ENCODE measurements around the gene LYRM9. TPM values are rescaled to one million over a fixed set of nuclear protein-coding genes. Genes with fewer than 3 reads are reported as not detected.

LYRM9 gene
- total and polyA plus RNA-seq, 2 of the 8 experiments (the other 6 are each of a cell fraction or from before 2014, with no cell fraction given): 4.3 to 5.2 TPM

DNA sequence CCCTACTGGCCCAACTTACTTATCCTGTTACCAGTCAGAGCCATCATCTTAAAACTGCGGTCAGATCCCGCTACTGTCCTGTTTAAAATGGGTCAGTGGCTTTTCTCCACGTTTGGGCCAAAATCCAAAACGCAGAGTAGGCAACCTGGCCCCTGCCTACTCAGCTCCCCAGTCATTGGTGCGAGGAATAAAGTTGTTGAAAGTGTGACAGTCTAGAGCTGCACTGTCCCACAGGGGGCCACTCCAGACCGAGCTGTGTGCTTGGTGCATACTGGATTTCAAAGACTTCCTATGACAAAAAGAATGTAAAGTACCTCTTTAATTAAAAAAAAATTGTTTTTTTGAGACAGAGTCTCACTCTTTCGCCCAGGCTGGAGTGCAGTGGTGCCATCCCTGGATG lies 21.2 kb upstream of the LYRM9 start:
- no peak overlapping the region for H3K56ac ChIP-seq (replicated peaks; ENCODE audit: insufficient read length, low read depth, low read length)

More for the DNA sequence above, 21.2 kb upstream of the LYRM9 start:
- Histone ChIP-seq H3K36me3 (ENCODE audit: control insufficient read depth in 2 of 4, insufficient read depth in 4 of 4, low read length in 3 of 4) (no peaks in the 10 kb centered on the region), H3K4me3 (ENCODE audit: extremely low read depth in 1 of 4, insufficient read depth in 2 of 4, low read depth in 3 of 4, low read length in 4 of 4) (no peak overlapping the region), H2BK120ac (replicated peaks; ENCODE audit: low read depth, low read length) (no peak overlapping the region), H4K20me1 (replicated peaks in 1 of 2; ENCODE audit: control insufficient read depth in 1 of 2, insufficient read depth in 2 of 2, low read length in 2 of 2) (peaks cover 2 to 3% of the 10 kb centered on the region in 2 experiments), H3K14ac (ENCODE audit: insufficient read length) (no peak overlapping the region), H3K79me1 (ENCODE audit: low read depth, low read length) (no peaks in the 10 kb centered on the region), H3K27ac (ENCODE audit: low read depth, low read length) (no peak overlapping the region), H3K4me2 (ENCODE audit: insufficient read depth in 1 of 2, low read depth in 2 of 2, low read length in 2 of 2) (no peak overlapping the region), H2BK20ac (ENCODE audit: low read length) (no peak overlapping the region), H2AK5ac (ENCODE audit: low read depth, low read length) (no peak overlapping the region), H2AFZ (ENCODE audit: low read length) (no peak overlapping the region), H3K23me2 (ENCODE audit: low read depth, low read length) (no peaks in the 10 kb centered on the region; the same call in 1 of the 2 replicates), H2BK5ac (ENCODE audit: low read depth, low read length) (no peak overlapping the region), H4K8ac (ENCODE audit: extremely low read depth, insufficient read depth, low read length) (no peak overlapping the region), H3K4me1 (replicated peaks in 1 of 4; ENCODE audit: control insufficient read depth in 3 of 4, insufficient read depth in 4 of 4, low read length in 3 of 4) (peaks cover 1 to 12% (median 8%) of the 10 kb centered on the region in 4 experiments; a peak in 3 of 7 replicates), H3K27me3 (replicated peaks in 1 of 4; ENCODE audit: control insufficient read depth in 3 of 4, extremely low read depth in 1 of 4, insufficient read depth in 3 of 4, low read length in 3 of 4) (peaks cover 33 to 72% (median 66%) of the 10 kb centered on the region in 4 experiments), H4K91ac (replicated peaks; ENCODE audit: insufficient read length, low read length) (no peak overlapping the region), H3K9ac (replicated peaks in 1 of 4; ENCODE audit: extremely low read depth in 1 of 4, low read depth in 3 of 4, low read length in 3 of 4) (no peak overlapping the region), H3K23ac (ENCODE audit: insufficient read length) (no peak overlapping the region), H2BK12ac (ENCODE audit: low read depth, low read length) (no peak overlapping the region), H3K9me3 (ENCODE audit: insufficient read depth in 2 of 2, low read depth in 1 of 2, low read length in 1 of 2) (no peaks in the 10 kb centered on the region), H3K4ac (replicated peaks; ENCODE audit: insufficient read length, low read depth, low read length) (no peak overlapping the region), H4K5ac (ENCODE audit: insufficient read length, low read depth, low read length) (no peak overlapping the region), H2BK15ac (ENCODE audit: low read length) (no peak overlapping the region), H3K79me2 (ENCODE audit: control insufficient read depth in 1 of 2, insufficient read depth in 2 of 2, low read length in 2 of 2) (no peaks in the 10 kb centered on the region), H3K18ac (ENCODE audit: extremely low read depth, low read length) (no peak overlapping the region)
- POLR2A ChIA-PET (ENCODE audit: partially characterized antibody): no interaction called here
- no peak for FAIRE-seq
- TF ChIP-seq TBP (IDR thresholded peaks at IDR 0.05; ENCODE audit: low read depth, low read length) (no peak), CREB1 (IDR thresholded peaks at IDR 0.05) (no peak), CHD2 (IDR thresholded peaks at IDR 0.05; ENCODE audit: low read length) (no peak), SIN3A (conservative IDR thresholded peaks at IDR 0.05 in 1 of 2, IDR thresholded peaks at IDR 0.05 in 1 of 2; ENCODE audit: low read depth in 1 of 2, low read length in 2 of 2) (no peak), CHD1 (IDR thresholded peaks at IDR 0.05; ENCODE audit: low read depth, low read length) (no peak), GTF2F1 (IDR thresholded peaks at IDR 0.05; ENCODE audit: borderline replicate concordance, low read depth, low read length) (no peak), POLR2A (IDR thresholded peaks at IDR 0.05; ENCODE audit: control extremely low read depth in 1 of 2, low read depth in 2 of 2, low read length in 2 of 2) (no peak), RAD21 (IDR thresholded peaks at IDR 0.05 in 1 of 2, conservative IDR thresholded peaks at IDR 0.05 in 1 of 2; ENCODE audit: low read depth in 2 of 2, low read length in 2 of 2) (no peak), ATF3 (IDR thresholded peaks at IDR 0.05; ENCODE audit: insufficient read depth, low read depth, low read length) (no peak), SUZ12 (IDR thresholded peaks at IDR 0.05; ENCODE audit: low read length) (no peak), SAP30 (IDR thresholded peaks at IDR 0.05; ENCODE audit: insufficient read depth, insufficient replicate concordance, low read length) (no peak)
- DNase-seq (ENCODE audit: low read depth in 1 of 2, low spot score in 2 of 2): no peak
- CTCF ChIA-PET (ENCODE audit: partially characterized antibody): interaction anchor here (1.3 to 3.1 kb wide), 2 partner anchors 20 to 116 kb away, joined by 3 to 11 read pairs; partner anchors contain the start of gene LYRM9
- WGBS, 2 experiments (ENCODE audit: extremely low coverage in 1 of 2, insufficient coverage in 1 of 2, insufficient read length in 1 of 2, insufficient replicate concordance in 2 of 2, low coverage in 1 of 2, low lambda C conversion rate in 2 of 2, missing lambda C conversion rate in 1 of 2): 65% methylated on average over 7 of the region's 7 CpGs; no CpG with 5 or more reads in 1 of the 2 experiments

Data from H1 (cell line).